Fibroblast of the aortic adventitia (primary cell): ENCODE data around the gene SIGLEC6. TPM values are rescaled to one million over a fixed set of nuclear protein-coding genes. Genes with fewer than 3 reads are reported as not detected.

Experiments used
- DNase-seq: peaks from one replicate; pipeline ENCODE4 v3.0.0-alpha.2; 2010; ENCODE audit warnings: low read depth
- H3K4me3 ChIP-seq: 2 replicates; pipeline ENCODE4 v1.5.1; 2011; ENCODE audit warnings: low read depth, mild to moderate bottlenecking, control low read depth, low read length, moderate library complexity
- small RNA-seq: library from RNA; depleted of rRNA; stranded (forward); fragments of <200 nt; gene quantifications from one replicate; pipeline ENCODE3, GENCODE V24; 2012
- total RNA-seq: library from RNA; depleted of rRNA; stranded (reverse); fragments of >200 nt; gene quantifications from 2 replicates; pipeline ENCODE4 v1.2.3, GENCODE V29; 2012; ENCODE audit warnings: low replicate concordance
- TF ChIP-seq, protein P1 (sequence below): IDR thresholded peaks from 2 replicates; pipeline ENCODE4 v1.5.1; 2011; ENCODE audit warnings: mild to moderate bottlenecking, low read length, control low read depth, inconsistent platforms; ENCODE audit not compliant: insufficient read depth

SIGLEC6 gene
- total RNA-seq, 1 donor = not detected

DNA sequence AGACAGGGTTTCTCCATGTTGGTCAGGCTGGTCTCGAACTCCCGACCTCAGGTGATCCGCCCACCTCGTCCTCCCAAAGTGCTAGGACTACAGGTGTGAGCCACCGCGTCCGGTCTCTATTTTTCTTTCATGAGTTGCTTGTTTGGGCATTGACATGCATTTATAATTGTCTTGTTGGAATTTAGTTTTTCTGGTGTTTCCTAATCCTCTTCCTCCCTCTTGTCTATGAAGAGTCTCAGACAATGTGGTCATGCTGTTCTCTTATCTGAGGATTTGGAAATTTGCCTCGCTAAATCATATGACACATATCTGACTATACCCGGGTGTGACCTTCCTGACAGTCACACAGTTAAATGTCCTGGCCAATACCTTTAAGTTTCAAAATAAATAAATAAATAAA lies 60.5 kb downstream of the SIGLEC6 start:
- DNase-seq = peak; percentile 23
- H3K4me3 ChIP-seq = no peak overlapping the region
- TF ChIP-seq, protein P1, sequence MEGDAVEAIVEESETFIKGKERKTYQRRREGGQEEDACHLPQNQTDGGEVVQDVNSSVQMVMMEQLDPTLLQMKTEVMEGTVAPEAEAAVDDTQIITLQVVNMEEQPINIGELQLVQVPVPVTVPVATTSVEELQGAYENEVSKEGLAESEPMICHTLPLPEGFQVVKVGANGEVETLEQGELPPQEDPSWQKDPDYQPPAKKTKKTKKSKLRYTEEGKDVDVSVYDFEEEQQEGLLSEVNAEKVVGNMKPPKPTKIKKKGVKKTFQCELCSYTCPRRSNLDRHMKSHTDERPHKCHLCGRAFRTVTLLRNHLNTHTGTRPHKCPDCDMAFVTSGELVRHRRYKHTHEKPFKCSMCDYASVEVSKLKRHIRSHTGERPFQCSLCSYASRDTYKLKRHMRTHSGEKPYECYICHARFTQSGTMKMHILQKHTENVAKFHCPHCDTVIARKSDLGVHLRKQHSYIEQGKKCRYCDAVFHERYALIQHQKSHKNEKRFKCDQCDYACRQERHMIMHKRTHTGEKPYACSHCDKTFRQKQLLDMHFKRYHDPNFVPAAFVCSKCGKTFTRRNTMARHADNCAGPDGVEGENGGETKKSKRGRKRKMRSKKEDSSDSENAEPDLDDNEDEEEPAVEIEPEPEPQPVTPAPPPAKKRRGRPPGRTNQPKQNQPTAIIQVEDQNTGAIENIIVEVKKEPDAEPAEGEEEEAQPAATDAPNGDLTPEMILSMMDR = no peak

DNA sequence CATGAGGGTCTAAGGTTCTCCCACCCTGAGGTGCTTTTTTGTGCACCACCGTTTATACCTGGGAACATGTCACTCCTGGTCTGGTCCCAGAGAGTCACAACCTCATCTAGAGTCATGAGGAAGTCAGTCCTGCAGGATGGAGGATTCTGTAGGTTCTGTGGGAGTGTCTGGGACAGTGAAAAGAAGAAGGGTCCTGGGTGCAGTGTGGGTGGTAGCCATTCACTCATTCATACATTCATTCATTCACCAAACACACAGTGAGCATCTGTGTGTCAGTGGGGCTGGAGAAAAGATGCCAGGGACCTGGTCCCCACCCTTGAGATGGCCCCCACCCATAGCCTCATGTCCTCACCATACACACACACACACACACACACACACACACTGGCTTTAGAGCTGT lies 61.8 kb downstream of the SIGLEC6 start:
- TF ChIP-seq, protein P1 = no peak
- no peak for DNase-seq
- H3K4me3 ChIP-seq = no peak overlapping the region

DNA sequence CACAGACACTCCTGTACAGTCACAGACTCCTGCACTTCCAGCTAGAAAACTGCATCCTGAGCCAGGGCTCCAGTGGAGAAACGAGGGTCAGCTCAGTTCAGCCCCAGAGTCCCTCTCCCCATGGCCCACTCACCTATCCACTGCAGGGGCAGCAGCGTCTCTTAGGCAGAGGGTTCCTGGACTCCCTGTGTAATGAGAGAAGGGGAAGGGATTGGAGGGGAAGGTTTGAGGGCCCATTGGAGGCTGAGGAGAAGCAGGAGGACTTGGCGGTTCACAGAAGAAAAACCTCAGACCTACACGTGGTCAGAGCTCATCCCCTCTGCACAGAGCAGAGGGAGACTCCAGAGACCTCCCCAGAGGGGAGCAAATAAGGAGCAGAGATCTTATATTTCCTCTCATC lies 62.3 kb downstream of the SIGLEC6 start:
- H3K4me3 ChIP-seq = no peak overlapping the region
- TF ChIP-seq, protein P1 = no peak
- DNase-seq = no peak

DNA sequence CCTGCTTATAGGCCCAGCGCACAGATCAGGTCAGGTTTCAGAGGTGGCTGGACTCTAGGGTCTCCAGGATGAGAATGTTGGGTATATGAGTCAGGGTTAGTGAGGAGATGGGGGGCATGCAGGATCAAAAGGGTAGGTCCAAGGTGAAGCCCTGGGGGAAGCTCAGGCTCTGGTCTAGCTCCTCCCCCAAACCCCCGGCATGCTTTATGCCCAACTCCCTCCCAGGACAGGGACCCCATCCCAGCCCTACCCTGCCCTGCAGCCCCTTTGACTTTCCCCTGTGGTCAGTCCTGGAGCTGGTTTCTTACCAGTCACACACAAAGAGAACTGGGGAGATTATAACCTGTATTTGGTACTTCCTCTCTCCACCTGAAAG lies 62.9 kb downstream of the SIGLEC6 start:
- no peak overlapping the region for H3K4me3 ChIP-seq
- DNase-seq = no peak
- TF ChIP-seq, protein P1 = no peak

DNA sequence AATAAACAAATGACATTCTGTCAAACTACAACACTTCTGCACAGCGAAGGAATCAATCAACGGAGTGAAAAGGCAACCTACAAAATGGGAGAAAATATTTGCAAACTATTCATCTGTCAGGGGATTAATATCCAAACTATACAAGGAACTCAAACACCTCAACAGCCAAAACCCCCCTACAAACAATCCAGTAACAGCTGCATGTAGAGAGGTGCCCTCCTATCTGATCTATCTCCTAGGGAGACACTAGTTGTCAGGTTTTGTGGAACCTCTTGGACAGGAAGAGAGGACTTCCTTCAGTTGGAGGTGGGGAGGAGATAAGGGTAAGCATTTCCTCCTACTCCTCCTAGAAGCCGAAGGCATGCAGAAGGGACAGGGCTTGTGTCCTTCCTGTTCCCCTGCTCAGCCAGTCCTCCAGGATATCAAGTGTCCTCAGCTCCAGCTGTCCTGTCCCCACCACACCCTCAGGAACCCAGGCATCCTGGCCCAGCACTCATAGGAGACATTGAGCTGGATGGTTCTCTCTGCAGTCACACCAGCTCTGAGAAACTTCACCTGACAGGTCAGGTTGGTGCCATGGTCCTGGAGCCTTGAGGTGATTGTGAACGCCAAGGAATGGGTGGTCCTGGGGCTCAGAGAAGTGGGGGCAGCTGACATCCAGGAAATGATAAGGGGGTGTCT lies 63.5 kb downstream of the SIGLEC6 start:
- no peak overlapping the region for H3K4me3 ChIP-seq
- TF ChIP-seq, protein P1 = no peak
- DNase-seq = no peak

Small RNA genes lying within 50 kb of the gene (small RNA-seq; reads per million reads assigned to genes)
- gene AC020914.3 = not detected

Other genes with a start within 250 kb of the SIGLEC6 start
- gene IGLON5, start 220.0 kb downstream of the SIGLEC6 start, total RNA-seq = not detected in 2 replicates
- 0.27 TPM in 1 of 2 replicates, not detected in the other for gene VSIG10L, start 189.5 kb downstream of the SIGLEC6 start, total RNA-seq
- gene ETFB, start 165.3 kb downstream of the SIGLEC6 start, total RNA-seq = 66.8 and 104 TPM in 2 replicates
- 0.36 TPM in 1 of 2 replicates, not detected in the other for gene CLDND2, start 162.7 kb downstream of the SIGLEC6 start, total RNA-seq
- not detected in 2 replicates for gene NKG7, start 159.0 kb downstream of the SIGLEC6 start, total RNA-seq
- not detected in 2 replicates for gene LIM2, start 143.7 kb downstream of the SIGLEC6 start, total RNA-seq
- gene C19orf84, start 141.1 kb downstream of the SIGLEC6 start, total RNA-seq = not detected in 2 replicates
- not detected in 2 replicates for gene SIGLEC10, start 114.0 kb downstream of the SIGLEC6 start, total RNA-seq
- not detected in 2 replicates for gene SIGLEC8, start 73.2 kb downstream of the SIGLEC6 start, total RNA-seq
- not detected in 2 replicates for gene CEACAM18, start 53.1 kb downstream of the SIGLEC6 start, total RNA-seq
- gene SIGLEC12, start 29.9 kb downstream of the SIGLEC6 start, total RNA-seq = not detected in 2 replicates
- gene ZNF175, start 39.6 kb upstream of the SIGLEC6 start, total RNA-seq = 7.9 and 12.9 TPM in 2 replicates
- gene SIGLEC5, start 98.7 kb upstream of the SIGLEC6 start, total RNA-seq = not detected in 2 replicates
- not detected in 2 replicates for gene SIGLEC14, start 115.2 kb upstream of the SIGLEC6 start, total RNA-seq
- 5.3 and 8.5 TPM in 2 replicates for gene SPACA6, start 161.7 kb upstream of the SIGLEC6 start, total RNA-seq
- gene HAS1, start 192.3 kb upstream of the SIGLEC6 start, total RNA-seq = 0.09 and 0.49 TPM in 2 replicates
- gene FPR1, start 220.2 kb upstream of the SIGLEC6 start, total RNA-seq = not detected in 2 replicates
- not detected in 2 replicates for gene FPR2, start 229.5 kb upstream of the SIGLEC6 start, total RNA-seq